ENCODE data around the gene ANKRD18A. TPM values are rescaled to one million over a fixed set of nuclear protein-coding genes. Genes with fewer than 3 reads are reported as not detected.
"Not testable (repeated sequence)": the region's sequence is repeated elsewhere in the genome, so short reads cannot be mapped to it uniquely, and the experiment has no call there.

ANKRD18A gene
- total and polyA plus RNA-seq, 2 donors (not counting 3 experiments of a cell fraction or from before 2014, with no cell fraction given), result 3.2 TPM; not detected in 1

- DNase-seq (ENCODE audit: low read depth, low spot score); H3K9ac ChIP-seq (replicated peaks; ENCODE audit: extremely low read depth, insufficient read depth, low read length); H3K4me1 ChIP-seq (ENCODE audit: control insufficient read depth, extremely low read depth, insufficient read depth, low read length); H3K4me3 ChIP-seq (replicated peaks in 1 of 3; ENCODE audit: insufficient read depth in 1 of 3, low read depth in 1 of 3, low read length in 3 of 3); CTCF ChIA-PET; dilution Hi-C loops (cut with MboI; ENCODE audit: extremely low pct_ligation_motif_present, low sequenced_read_pairs); H3K36me3 ChIP-seq (ENCODE audit: control insufficient read depth in 2 of 2, extremely low read depth in 1 of 2, insufficient read depth in 2 of 2, low read length in 2 of 2); H3K79me2 ChIP-seq (ENCODE audit: control insufficient read depth, insufficient read depth, low read length); H3K27ac ChIP-seq (ENCODE audit: insufficient read depth, low read depth, low read length); H3K4me2 ChIP-seq (ENCODE audit: insufficient read depth, low read length); H3K27me3 ChIP-seq (ENCODE audit: control insufficient read depth in 2 of 2, insufficient read depth in 2 of 2, low read length in 2 of 2); H4K20me1 ChIP-seq (replicated peaks; ENCODE audit: control insufficient read depth, extremely low read depth, insufficient read depth, low read length); H2AFZ ChIP-seq (ENCODE audit: low read depth, low read length); BruUV-seq (replicated peaks); H3K9me1 ChIP-seq (replicated peaks; ENCODE audit: control insufficient read depth, extremely low read depth, insufficient read depth, low read length); POLR2A ChIA-PET; H3K9me3 ChIP-seq (replicated peaks; ENCODE audit: control insufficient read depth, insufficient read depth, low read length); intact Hi-C loops (cut with micrococcal nuclease): not testable (repeated sequence)
- FAIRE-seq, result peak; percentile 15
Observed at GRCh38 chr9:38546497-38547163, 73.8 kb downstream of the ANKRD18A start.

DNA sequence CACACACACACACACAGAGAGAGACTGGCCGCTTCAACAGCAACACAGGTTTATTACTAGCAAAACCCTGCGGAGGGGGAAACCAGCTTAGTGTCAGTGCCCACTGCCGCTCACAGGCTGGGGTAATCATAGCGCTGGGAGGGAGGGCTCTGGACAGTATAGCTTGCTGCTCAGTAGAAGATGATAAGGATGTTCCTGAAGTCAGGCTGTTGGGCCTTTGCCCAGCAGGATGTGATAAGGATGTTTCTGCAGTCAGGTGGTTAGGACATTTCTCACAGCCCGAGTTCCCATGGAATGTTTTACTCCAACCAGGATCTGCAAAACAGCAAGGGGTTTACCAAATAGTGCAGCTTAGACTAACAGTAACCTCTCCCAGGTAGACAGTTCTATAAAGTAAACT, 79.9 kb downstream of the ANKRD18A start:
- H3K9me1 ChIP-seq (replicated peaks; ENCODE audit: control insufficient read depth, extremely low read depth, insufficient read depth, low read length); H3K9me3 ChIP-seq (replicated peaks; ENCODE audit: control insufficient read depth, insufficient read depth, low read length); H3K27ac ChIP-seq (ENCODE audit: insufficient read depth, low read depth, low read length); dilution Hi-C loops (cut with MboI; ENCODE audit: extremely low pct_ligation_motif_present, low sequenced_read_pairs); H2AFZ ChIP-seq (ENCODE audit: low read depth, low read length); H3K4me1 ChIP-seq (ENCODE audit: control insufficient read depth, extremely low read depth, insufficient read depth, low read length); H3K4me2 ChIP-seq (ENCODE audit: insufficient read depth, low read length); DNase-seq (ENCODE audit: low read depth, low spot score); CTCF ChIA-PET; H3K27me3 ChIP-seq (ENCODE audit: control insufficient read depth in 2 of 2, insufficient read depth in 2 of 2, low read length in 2 of 2); BruUV-seq (replicated peaks); H3K36me3 ChIP-seq (ENCODE audit: control insufficient read depth in 2 of 2, extremely low read depth in 1 of 2, insufficient read depth in 2 of 2, low read length in 2 of 2); intact Hi-C loops (cut with micrococcal nuclease); FAIRE-seq; H3K79me2 ChIP-seq (ENCODE audit: control insufficient read depth, insufficient read depth, low read length); H3K9ac ChIP-seq (replicated peaks; ENCODE audit: extremely low read depth, insufficient read depth, low read length); H3K4me3 ChIP-seq (replicated peaks in 1 of 3; ENCODE audit: insufficient read depth in 1 of 3, low read depth in 1 of 3, low read length in 3 of 3); H4K20me1 ChIP-seq (replicated peaks; ENCODE audit: control insufficient read depth, extremely low read depth, insufficient read depth, low read length): not testable (repeated sequence)
- POLR2A ChIA-PET, result interaction anchor here (0.6 kb wide), 1 partner anchor 213 kb away, joined by 5 read pairs; no protein-coding TSS in a partner anchor

Measured in endothelial cell of umbilical vein (primary cell).